Esophagus (tissue), 2 donors: Measurements from ENCODE around the gene EIF2B5. TPM values are rescaled to one million over a fixed set of nuclear protein-coding genes. Genes with fewer than 3 reads are reported as not detected.
"Not testable (repeated sequence)": the region's sequence is repeated elsewhere in the genome, so short reads cannot be mapped to it uniquely, and the experiment has no call there.

Experiments
- H3K27ac ChIP-seq, 2 donors: one replicate each; pipeline ENCODE4 v1.5.1; 2013; ENCODE audit warnings: low read depth in 2 of 2, mild to moderate bottlenecking in 2 of 2, inconsistent platforms in 1 of 2, low read length in 1 of 2, moderate library complexity in 1 of 2
- H3K27me3 ChIP-seq, 2 donors: one replicate each; pipeline ENCODE4 v1.6.1; 2013; ENCODE audit warnings: low read length in 2 of 2, control low read depth in 1 of 2, mild to moderate bottlenecking in 1 of 2; ENCODE audit not compliant: insufficient read depth in 2 of 2, control insufficient read depth in 1 of 2
- H3K36me3 ChIP-seq, 2 donors: one replicate each; pipeline ENCODE4 v1.6.1; 2013; ENCODE audit warnings: low read length in 1 of 2; ENCODE audit not compliant: control insufficient read depth in 2 of 2, insufficient read depth in 2 of 2
- H3K4me1 ChIP-seq, 2 donors: one replicate each; pipeline ENCODE4 v1.6.1; 2013; ENCODE audit warnings: low read length in 1 of 2; ENCODE audit not compliant: control insufficient read depth in 2 of 2, insufficient read depth in 2 of 2
- H3K4me3 ChIP-seq, 2 donors: one replicate each; pipeline ENCODE4 v1.5.1; 2013; ENCODE audit warnings: low read length in 2 of 2, mild to moderate bottlenecking in 2 of 2, low read depth in 1 of 2, moderate library complexity in 1 of 2
- H3K9me3 ChIP-seq, 2 donors: one replicate each; pipeline ENCODE4 v1.6.1; 2013; ENCODE audit warnings: mild to moderate bottlenecking in 2 of 2, low read depth in 1 of 2, low read length in 1 of 2, moderate library complexity in 1 of 2; ENCODE audit not compliant: control insufficient read depth in 2 of 2, insufficient read depth in 1 of 2
- WGBS, 2 donors: extraction: QIAGEN DNeasy Blood & Tissue Kit; methylation state at CpG; one replicate each; pipeline ENCODE4 v1.1.7; 2013; 5-methylcytosine and 5-hydroxymethylcytosine counted together
- polyA plus RNA-seq, 2 donors: library from polyadenylated mRNA; stranded (reverse); fragments of 200-250 nt; gene quantifications; one replicate each; pipeline ENCODE4 v1.2.3, GENCODE V29; 2013
- donor health status: healthy with polysubstance abuse.
- donor health status: Bipolar disorder and iron deficiency.

Gene EIF2B5
- polyA plus RNA-seq, 2 donors: 31.0 to 37.7 TPM

GRCh38 chr3:184157206-184157605 lies 22.0 kb downstream of the EIF2B5 start:
- Histone ChIP-seq H3K36me3 (no peaks in the 10 kb centered on the region), H3K9me3 (no peaks in the 10 kb centered on the region), H3K4me3 (peak overlapping the region in 1 of 2 donors; percentile 81), H3K27ac (peak overlapping the region; percentile 29 to 93), H3K27me3 (no peaks in the 10 kb centered on the region), H3K4me1 (peaks cover 9% of the 10 kb centered on the region in 2 donors)

GRCh38 chr3:184158404-184158803 lies 23.2 kb downstream of the EIF2B5 start:
- H3K27me3 ChIP-seq: no peaks in the 10 kb centered on the region
- H3K4me1 ChIP-seq: peaks cover 9% of the 10 kb centered on the region in 2 donors
- H3K36me3 ChIP-seq: peaks cover 0 to under 1% of the 10 kb centered on the region in 2 donors
- H3K9me3 ChIP-seq: no peaks in the 10 kb centered on the region
- 75 to 78% methylated on average over 4 of the region's 4 CpGs for WGBS, 2 donors
- H3K4me3 ChIP-seq: no peak overlapping the region
- no peak overlapping the region for H3K27ac ChIP-seq

GRCh38 chr3:184160456-184160855 lies 25.3 kb downstream of the EIF2B5 start:
- H3K4me1 ChIP-seq: peaks cover 9% of the 10 kb centered on the region in 2 donors
- peaks cover 0 to 19% of the 10 kb centered on the region in 2 donors for H3K36me3 ChIP-seq
- H3K27me3 ChIP-seq: no peaks in the 10 kb centered on the region
- no peak overlapping the region for H3K4me3 ChIP-seq
- H3K27ac ChIP-seq: peak overlapping the region; percentile 60 to 80
- 41 to 43% methylated on average over 2 of the region's 2 CpGs for WGBS, 2 donors
- no peaks in the 10 kb centered on the region for H3K9me3 ChIP-seq

DNA sequence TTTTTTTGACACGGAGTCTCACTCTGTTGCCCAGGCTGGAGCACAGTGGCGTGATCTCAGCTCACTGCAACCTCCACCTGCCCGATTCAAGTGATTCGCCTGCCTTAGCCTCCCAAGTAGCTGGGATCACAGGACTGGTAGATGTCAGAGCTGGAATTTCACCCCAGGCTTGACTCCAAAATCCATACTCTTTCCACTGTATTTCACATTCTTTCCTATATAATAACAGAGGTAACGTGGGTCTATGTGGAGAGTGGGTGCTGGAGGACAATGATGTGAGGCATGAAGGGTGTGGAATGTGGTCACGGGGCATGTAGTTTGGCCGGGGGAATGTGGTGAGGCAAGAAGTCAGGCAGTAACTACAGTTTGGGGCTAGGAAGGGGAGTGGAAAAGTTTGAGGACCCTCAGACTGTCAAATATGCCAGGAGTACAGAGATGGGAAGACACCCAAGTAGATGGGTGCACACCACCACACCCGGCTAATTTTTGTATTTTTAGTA lies 27.5 kb downstream of the EIF2B5 start:
- not testable (repeated sequence) for H3K4me3 ChIP-seq, H3K27me3 ChIP-seq, H3K4me1 ChIP-seq, H3K27ac ChIP-seq, H3K9me3 ChIP-seq
- peaks cover 0 to 33% of the 10 kb centered on the region in 2 donors for H3K36me3 ChIP-seq
- WGBS, 2 donors: 68 to 76% methylated on average over 7 to 8 of the region's 8 CpGs

DNA sequence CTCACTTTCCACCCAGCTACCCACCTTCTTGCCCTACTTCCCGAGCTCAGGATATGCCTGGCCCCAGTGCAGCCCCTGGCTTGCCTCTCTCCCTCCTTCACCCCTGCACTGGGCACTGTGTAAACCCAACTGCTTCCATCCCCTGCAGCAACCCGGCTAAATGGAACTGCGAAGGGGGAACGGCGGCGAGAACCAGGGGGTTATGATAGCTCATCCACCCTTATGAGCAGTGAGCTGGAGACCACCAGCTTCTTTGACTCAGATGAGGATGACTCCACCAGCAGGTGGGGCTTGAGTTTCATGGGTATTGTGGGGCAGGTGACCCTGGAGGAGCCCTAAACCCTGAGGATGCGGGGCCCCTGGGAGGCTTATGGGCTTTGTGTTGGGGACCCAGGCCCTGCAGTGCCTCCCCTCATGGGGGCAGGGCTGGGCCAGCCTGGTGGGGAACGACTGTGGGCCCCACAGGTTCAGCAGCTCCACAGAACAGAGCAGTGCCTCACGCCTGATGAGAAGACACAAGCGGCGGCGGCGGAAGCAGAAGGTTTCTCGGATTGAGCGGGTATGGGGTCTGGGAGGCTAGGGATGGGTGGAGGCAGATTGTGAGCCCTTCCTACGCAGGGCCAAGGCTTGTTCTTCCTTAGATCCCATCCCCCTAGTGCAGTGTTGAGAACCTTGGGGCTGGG lies 29.6 kb downstream of the EIF2B5 start:
- H3K9me3 ChIP-seq: no peaks in the 10 kb centered on the region
- peaks cover 0 to 46% of the 10 kb centered on the region in 2 donors for H3K36me3 ChIP-seq
- H3K27me3 ChIP-seq: no peaks in the 10 kb centered on the region
- H3K27ac ChIP-seq: no peak overlapping the region
- peaks cover 2 to 6% of the 10 kb centered on the region in 2 donors for H3K4me1 ChIP-seq
- WGBS, 2 donors: 94% methylated on average over 16 of the region's 16 CpGs
- no peak overlapping the region for H3K4me3 ChIP-seq

DNA sequence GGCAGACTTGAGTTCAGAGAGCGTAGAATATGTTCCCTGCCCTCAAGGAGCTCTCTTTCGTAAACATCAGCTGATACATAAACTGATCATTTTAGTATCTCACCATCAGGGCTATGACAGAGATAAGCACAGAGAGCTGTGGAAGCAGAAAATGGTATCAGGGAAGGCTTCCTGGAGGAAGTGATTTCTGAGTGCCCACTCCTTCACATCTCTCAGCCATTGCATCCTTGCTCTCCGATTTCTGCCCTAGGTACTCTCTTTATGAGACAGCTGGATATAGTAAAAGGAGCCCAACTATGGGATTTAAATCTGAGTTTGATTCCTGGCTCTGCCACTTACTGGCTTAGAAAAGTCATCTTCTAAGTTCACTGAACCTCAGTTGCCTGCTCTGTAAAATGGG lies 30.4 kb downstream of the EIF2B5 start:
- Histone ChIP-seq H3K9me3 (no peaks in the 10 kb centered on the region), H3K4me3 (no peak overlapping the region), H3K27ac (no peak overlapping the region), H3K36me3 (peaks cover 0 to 53% of the 10 kb centered on the region in 2 donors), H3K27me3 (no peaks in the 10 kb centered on the region), H3K4me1 (peaks cover 0 to 4% of the 10 kb centered on the region in 2 donors)
- WGBS, 2 donors: 96 to 98% methylated on average over 3 of the region's 3 CpGs

GRCh38 chr3:184166671-184167070 lies 31.5 kb downstream of the EIF2B5 start:
- Histone ChIP-seq H3K4me3 (no peak overlapping the region), H3K27ac (no peak overlapping the region), H3K4me1 (peaks cover 0 to 3% of the 10 kb centered on the region in 2 donors), H3K27me3 (no peaks in the 10 kb centered on the region), H3K36me3 (peaks cover 0 to 56% of the 10 kb centered on the region in 2 donors), H3K9me3 (no peaks in the 10 kb centered on the region)
- 94 to 95% methylated on average over 6 of the region's 6 CpGs for WGBS, 2 donors

DNA sequence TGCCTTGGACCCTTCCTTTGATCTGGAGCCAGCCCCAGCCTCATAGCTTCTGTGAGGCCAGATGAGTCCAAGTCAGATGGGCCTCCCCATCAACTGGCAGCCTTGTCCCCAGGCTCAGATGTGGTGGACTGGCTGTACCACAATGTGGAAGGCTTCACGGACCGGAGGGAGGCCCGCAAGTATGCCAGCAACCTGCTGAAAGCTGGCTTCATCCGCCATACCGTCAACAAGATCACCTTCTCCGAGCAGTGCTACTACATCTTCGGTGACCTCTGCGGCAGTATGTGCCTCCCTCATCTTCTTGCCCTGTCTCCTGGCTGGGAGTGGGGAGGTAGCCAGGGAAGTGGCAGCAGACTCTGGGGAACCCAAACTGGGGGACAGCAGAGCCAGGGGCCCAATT lies 32.6 kb downstream of the EIF2B5 start:
- WGBS, 2 donors: 93 to 95% methylated on average over 8 of the region's 8 CpGs
- peaks cover 0 to 59% of the 10 kb centered on the region in 2 donors for H3K36me3 ChIP-seq
- peaks cover 0 to 3% of the 10 kb centered on the region in 2 donors for H3K4me1 ChIP-seq
- H3K4me3 ChIP-seq: no peak overlapping the region
- no peak overlapping the region for H3K27ac ChIP-seq
- no peaks in the 10 kb centered on the region for H3K9me3 ChIP-seq
- H3K27me3 ChIP-seq: no peaks in the 10 kb centered on the region

DNA sequence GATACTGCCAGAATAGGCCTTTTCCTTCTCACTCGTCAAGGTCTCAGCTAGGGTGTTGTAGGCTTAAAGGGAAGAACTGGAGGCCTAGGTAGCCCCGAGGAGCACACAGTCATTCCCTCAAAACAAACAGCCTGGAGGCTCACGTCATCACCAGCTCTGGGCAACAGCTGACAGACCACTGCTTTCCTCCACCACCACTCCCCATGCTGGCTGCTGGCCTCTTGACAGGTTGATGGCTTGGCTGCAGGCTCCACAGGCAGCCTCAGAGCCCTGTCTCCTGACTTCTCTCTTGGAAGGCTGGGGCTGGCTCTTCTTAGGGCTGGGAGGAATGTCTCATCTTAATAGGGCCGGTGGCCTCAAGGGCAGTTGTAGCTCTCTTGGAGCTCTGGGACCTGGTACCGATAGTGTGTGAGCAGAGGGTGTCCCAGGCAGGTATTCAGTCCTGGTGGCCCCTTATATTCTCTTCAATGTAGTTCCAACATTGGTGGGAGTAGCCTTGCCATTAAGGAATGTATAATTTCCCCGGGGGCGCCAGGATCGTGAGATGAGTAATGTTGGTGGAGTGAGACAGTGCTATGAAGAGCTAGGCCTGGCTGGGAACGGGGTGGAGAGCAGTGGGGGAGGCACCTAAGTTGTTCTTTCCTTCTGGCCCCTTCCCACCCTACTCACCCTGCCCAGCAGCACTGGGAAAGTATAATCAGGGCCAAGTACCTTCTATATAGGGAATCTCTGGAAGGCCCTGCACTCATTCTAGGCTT lies 33.4 kb downstream of the EIF2B5 start:
- Histone ChIP-seq H3K9me3 (no peaks in the 10 kb centered on the region), H3K4me3 (no peak overlapping the region), H3K36me3 (peaks cover 0 to 58% of the 10 kb centered on the region in 2 donors), H3K4me1 (peaks cover 0 to 3% of the 10 kb centered on the region in 2 donors), H3K27ac (peak overlapping the region in 1 of 2 donors; percentile 17), H3K27me3 (no peaks in the 10 kb centered on the region)
- WGBS, 2 donors: 55 to 69% methylated on average over 9 of the region's 9 CpGs
